GM19372 (cell line): ENCODE measurements around the gene NCMAP.

Experiments used
- ATAC-seq: cut with Tn5 transposase; IDR thresholded peaks from one replicate; pipeline ENCODE4 v1.9.1; 2021; ENCODE audit warnings: mild to moderate bottlenecking, low read depth, moderate library complexity; ENCODE audit not compliant: unreplicated experiment

The NCMAP gene

GRCh38 chr1:24567792-24568388, 12.0 kb downstream of the NCMAP start:
- no peak for ATAC-seq

GRCh38 chr1:24568475-24568874, 12.6 kb downstream of the NCMAP start:
- ATAC-seq, result no peak

GRCh38 chr1:24570265-24571125, 14.6 kb downstream of the NCMAP start:
- ATAC-seq, result no peak

GRCh38 chr1:24572301-24572700, 16.4 kb downstream of the NCMAP start:
- ATAC-seq, result no peak

- ATAC-seq, result no peak
Measured at GRCh38 chr1:24575905-24576587, 20.2 kb downstream of the NCMAP start.

GRCh38 chr1:24578846-24579245, 23.0 kb downstream of the NCMAP start:
- no peak for ATAC-seq

- no peak for ATAC-seq
Measured at GRCh38 chr1:24580756-24581155, 24.9 kb downstream of the NCMAP start.

GRCh38 chr1:24584171-24584647, 28.3 kb downstream of the NCMAP start:
- ATAC-seq, result no peak

GRCh38 chr1:24586119-24586518, 30.2 kb downstream of the NCMAP start:
- no peak for ATAC-seq

GRCh38 chr1:24586970-24587820, 31.3 kb downstream of the NCMAP start:
- no peak for ATAC-seq

- ATAC-seq, result no peak
Measured at GRCh38 chr1:24588573-24588972, 32.7 kb downstream of the NCMAP start.

GRCh38 chr1:24589200-24589599, 33.3 kb downstream of the NCMAP start:
- ATAC-seq, result no peak

- ATAC-seq, result no peak
Measured at GRCh38 chr1:24591781-24592180, 35.9 kb downstream of the NCMAP start.

GRCh38 chr1:24594328-24594598, 38.4 kb downstream of the NCMAP start:
- no peak for ATAC-seq

GRCh38 chr1:24596401-24596880, 40.6 kb downstream of the NCMAP start:
- no peak for ATAC-seq

- no peak for ATAC-seq
Measured at GRCh38 chr1:24599265-24599664, 43.4 kb downstream of the NCMAP start.

- ATAC-seq, result no peak
Measured at GRCh38 chr1:24600551-24600950, 44.7 kb downstream of the NCMAP start.

GRCh38 chr1:24605534-24606295, 49.8 kb downstream of the NCMAP start:
- no peak for ATAC-seq

- ATAC-seq, result no peak
Measured at GRCh38 chr1:24606296-24606605, 50.4 kb downstream of the NCMAP start.

- no peak for ATAC-seq
Measured at GRCh38 chr1:24606621-24607020, 50.7 kb downstream of the NCMAP start.
